DMS153 treated with DMSO at 0.1 percent for 48 hours (cell line): ENCODE data around the gene MMP2.

Source experiments
- DNase-seq: peaks from one replicate; lab custom pipeline; 2025; ENCODE audit not compliant: unreplicated experiment; lab: John Stamatoyannopoulos, UW

Gene MMP2

GRCh38 chr16:55478827-55479429 is at the start of gene MMP2:
MMP2 (plus strand) TSS chr16:55479198; CDS start chr16:55479480, 282 bp downstream.
- DNase-seq: no peak

- no peak for DNase-seq
These were observed 46.0 kb upstream of the MMP2 start for GRCh38 chr16:55433030-55433429.

GRCh38 chr16:55433535-55433934 is 45.5 kb upstream of the MMP2 start:
- DNase-seq: no peak

GRCh38 chr16:55434000-55434399 is 45.0 kb upstream of the MMP2 start:
- DNase-seq: no peak

GRCh38 chr16:55435387-55435786 is 43.6 kb upstream of the MMP2 start:
- DNase-seq: no peak

- DNase-seq: no peak
These were observed 42.4 kb upstream of the MMP2 start for GRCh38 chr16:55436587-55436986.

GRCh38 chr16:55437625-55438024 is 41.4 kb upstream of the MMP2 start:
- DNase-seq: no peak

GRCh38 chr16:55438281-55438680 is 40.7 kb upstream of the MMP2 start:
- DNase-seq: no peak

- DNase-seq: no peak
These were observed 39.8 kb upstream of the MMP2 start for GRCh38 chr16:55439101-55439690.

- DNase-seq: no peak
These were observed 35.3 kb upstream of the MMP2 start for GRCh38 chr16:55443434-55444346.

- DNase-seq: no peak
These were observed 34.1 kb upstream of the MMP2 start for GRCh38 chr16:55444754-55445485.

- no peak for DNase-seq
These were observed 31.8 kb upstream of the MMP2 start for GRCh38 chr16:55447231-55447630.

GRCh38 chr16:55452996-55453395 is 26.0 kb upstream of the MMP2 start:
- no peak for DNase-seq

GRCh38 chr16:55453909-55454308 is 25.1 kb upstream of the MMP2 start:
- no peak for DNase-seq

GRCh38 chr16:55454861-55455260 is 24.1 kb upstream of the MMP2 start:
- DNase-seq: no peak

- DNase-seq: no peak
These were observed 16.8 kb upstream of the MMP2 start for GRCh38 chr16:55462241-55462640.

GRCh38 chr16:55464375-55464774 is 14.6 kb upstream of the MMP2 start:
- no peak for DNase-seq

- DNase-seq: peak; percentile 73
These were observed 13.7 kb upstream of the MMP2 start for GRCh38 chr16:55465077-55465896.

GRCh38 chr16:55466209-55466608 is 12.8 kb upstream of the MMP2 start:
- no peak for DNase-seq

GRCh38 chr16:55467898-55468297 is 11.1 kb upstream of the MMP2 start:
- DNase-seq: no peak
